GM18867 (cell line): ENCODE data around the gene PICK1.
"Not testable (repeated sequence)": the region's sequence is repeated elsewhere in the genome, so short reads cannot be mapped to it uniquely, and the experiment has no call there.

Experiments used
- ATAC-seq: cut with Tn5 transposase; IDR thresholded peaks from one replicate; pipeline ENCODE4 v1.9.1; 2021; ENCODE audit warnings: mild to moderate bottlenecking, moderate library complexity; ENCODE audit not compliant: unreplicated experiment

The PICK1 gene

GRCh38 chr22:38110863-38111852 is 54.0 kb downstream of the PICK1 start:
- ATAC-seq = no peak

GRCh38 chr22:38111925-38112355 is 54.7 kb downstream of the PICK1 start:
- no peak for ATAC-seq

- ATAC-seq = no peak
Observed at GRCh38 chr22:38112381-38112780, 55.2 kb downstream of the PICK1 start.

- ATAC-seq = no peak
Observed at GRCh38 chr22:38114484-38115398, 57.5 kb downstream of the PICK1 start.

GRCh38 chr22:38115423-38116205 is 58.4 kb downstream of the PICK1 start:
- ATAC-seq = no peak

GRCh38 chr22:38117556-38117955 is 60.4 kb downstream of the PICK1 start:
- ATAC-seq = not testable (repeated sequence)

GRCh38 chr22:38118182-38118581 is 61.0 kb downstream of the PICK1 start:
- ATAC-seq = no peak

GRCh38 chr22:38118747-38119146 is 61.5 kb downstream of the PICK1 start:
- ATAC-seq = not testable (repeated sequence)

- no peak for ATAC-seq
Observed at GRCh38 chr22:38120359-38121110, 63.3 kb downstream of the PICK1 start.

- no peak for ATAC-seq
Observed at GRCh38 chr22:38122616-38123015, 65.4 kb downstream of the PICK1 start.

GRCh38 chr22:38124236-38124974 is 67.2 kb downstream of the PICK1 start:
- no peak for ATAC-seq

- no peak for ATAC-seq
Observed at GRCh38 chr22:38125038-38125610, 67.9 kb downstream of the PICK1 start.
